Lung (tissue), 12 donors: ENCODE measurements around the gene ZNF77. TPM values are rescaled to one million over a fixed set of nuclear protein-coding genes. Genes with fewer than 3 reads are reported as not detected.

Experiments used
- ATAC-seq: fragments of 200-7000 bp; cut with Tn5 transposase; one replicate; pipeline ENCODE4 v1.9.1; 2020; ENCODE audit warnings: moderate number of reproducible peaks; ENCODE audit not compliant: insufficient read depth, low FRiP score
- DNase-seq, 3 donors: peaks; one replicate each; pipeline ENCODE4 v3.0.0-alpha.2; 2013 to 2017
- H3K27ac ChIP-seq, 2 donors: one replicate each; pipeline ENCODE4 v1.5.1; 2013; ENCODE audit warnings: mild to moderate bottlenecking in 2 of 2, moderate library complexity in 2 of 2, control low read depth in 1 of 2, inconsistent platforms in 1 of 2, low read depth in 1 of 2, low read length in 1 of 2
- H3K27me3 ChIP-seq, 3 donors: one replicate each; pipeline ENCODE4 v1.5.1; 2013; ENCODE audit warnings: low read length in 2 of 3; ENCODE audit not compliant: control insufficient read depth in 3 of 3, insufficient read depth in 3 of 3
- H3K36me3 ChIP-seq, 4 donors: one replicate each; pipeline ENCODE4 v1.5.1; 2013; ENCODE audit warnings: low read length in 4 of 4, mild to moderate bottlenecking in 1 of 4, moderate library complexity in 1 of 4; ENCODE audit not compliant: control insufficient read depth in 4 of 4, insufficient read depth in 4 of 4
- H3K4me1 ChIP-seq, 5 donors: one replicate each; pipeline ENCODE4 v1.5.1; 2013; ENCODE audit warnings: low read length in 5 of 5, mild to moderate bottlenecking in 2 of 5, moderate library complexity in 1 of 5; ENCODE audit not compliant: control insufficient read depth in 5 of 5, insufficient read depth in 5 of 5
- H3K4me3 ChIP-seq: one replicate; pipeline ENCODE4 v1.5.1; 2013; ENCODE audit warnings: mild to moderate bottlenecking, control low read depth, moderate library complexity
- H3K9ac ChIP-seq, 2 donors: one replicate each; pipeline ENCODE4 v1.5.1; 2013; ENCODE audit warnings: low read length in 2 of 2, control low read depth in 1 of 2; ENCODE audit not compliant: insufficient read depth in 1 of 2
- H3K9me3 ChIP-seq, 4 donors: one replicate each; pipeline ENCODE4 v1.5.1; 2013; ENCODE audit warnings: low read length in 3 of 4, mild to moderate bottlenecking in 1 of 4, moderate library complexity in 1 of 4; ENCODE audit not compliant: control insufficient read depth in 4 of 4, insufficient read depth in 3 of 4
- WGBS, 2 donors: extraction: QIAGEN DNeasy Blood & Tissue Kit; methylation state at CpG; one replicate each; pipeline ENCODE4 v1.1.7; 2013; 5-methylcytosine and 5-hydroxymethylcytosine counted together
- polyA plus RNA-seq, 2 donors: library from polyadenylated mRNA; stranded (reverse); fragments of 200-250 nt; gene quantifications; one replicate each; pipeline ENCODE4 v1.2.1, GENCODE V29; 2013
- total RNA-seq, 2 donors: library from RNA; depleted of rRNA in 1 of 2; stranded (reverse); fragments of >200 nt in 1 of 2; gene quantifications; one replicate each; pipeline ENCODE4 v1.2.1, GENCODE V29; 2014 to 2021
- TF ChIP-seq, protein P1 (sequence below): IDR thresholded peaks from 2 replicates; pipeline ENCODE4 v1.5.1; 2012; ENCODE audit warnings: mild to moderate bottlenecking; ENCODE audit errors: control extremely low read depth, extremely low read depth
- donor health status: control.
- donor health status: control.
- donor health status: Bipolar disorder and iron deficiency.
- donor health status: healthy.
- donor health status: DM: yes; HTN: yes; CAD: no.

Gene ZNF77
- total and polyA plus RNA-seq, 4 donors: 3.0 to 6.7 (median 3.2) TPM

DNA sequence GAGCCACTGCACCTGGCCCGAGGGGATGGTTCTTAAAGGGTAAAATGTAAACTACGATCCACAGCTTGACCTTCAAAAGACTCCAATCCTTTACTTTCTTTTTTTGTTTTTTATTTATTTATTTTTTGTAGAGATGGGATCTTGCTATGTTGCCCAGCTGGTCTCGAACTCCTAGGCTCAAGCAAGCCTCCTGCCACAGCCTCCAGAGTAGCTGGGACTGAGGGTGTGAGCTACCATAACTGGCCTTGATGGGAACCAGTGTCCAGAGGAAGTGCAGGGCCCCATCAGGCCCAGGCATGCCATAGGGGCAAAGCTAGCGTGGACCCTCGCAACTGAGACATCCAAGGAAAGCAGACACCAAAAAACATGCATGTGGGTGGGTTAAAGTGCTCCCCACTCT lies 18.4 kb upstream of the ZNF77 start:
- Histone ChIP-seq H3K9me3 (no peaks in the 10 kb centered on the region), H3K9ac (no peak overlapping the region), H3K27ac (no peak overlapping the region), H3K27me3 (no peaks in the 10 kb centered on the region), H3K4me1 (peaks cover 0 to 2% (median under 1%) of the 10 kb centered on the region in 5 donors), H3K36me3 (no peaks in the 10 kb centered on the region), H3K4me3 (no peak overlapping the region)
- TF ChIP-seq, protein P1, sequence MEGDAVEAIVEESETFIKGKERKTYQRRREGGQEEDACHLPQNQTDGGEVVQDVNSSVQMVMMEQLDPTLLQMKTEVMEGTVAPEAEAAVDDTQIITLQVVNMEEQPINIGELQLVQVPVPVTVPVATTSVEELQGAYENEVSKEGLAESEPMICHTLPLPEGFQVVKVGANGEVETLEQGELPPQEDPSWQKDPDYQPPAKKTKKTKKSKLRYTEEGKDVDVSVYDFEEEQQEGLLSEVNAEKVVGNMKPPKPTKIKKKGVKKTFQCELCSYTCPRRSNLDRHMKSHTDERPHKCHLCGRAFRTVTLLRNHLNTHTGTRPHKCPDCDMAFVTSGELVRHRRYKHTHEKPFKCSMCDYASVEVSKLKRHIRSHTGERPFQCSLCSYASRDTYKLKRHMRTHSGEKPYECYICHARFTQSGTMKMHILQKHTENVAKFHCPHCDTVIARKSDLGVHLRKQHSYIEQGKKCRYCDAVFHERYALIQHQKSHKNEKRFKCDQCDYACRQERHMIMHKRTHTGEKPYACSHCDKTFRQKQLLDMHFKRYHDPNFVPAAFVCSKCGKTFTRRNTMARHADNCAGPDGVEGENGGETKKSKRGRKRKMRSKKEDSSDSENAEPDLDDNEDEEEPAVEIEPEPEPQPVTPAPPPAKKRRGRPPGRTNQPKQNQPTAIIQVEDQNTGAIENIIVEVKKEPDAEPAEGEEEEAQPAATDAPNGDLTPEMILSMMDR: no peak
- WGBS, 2 donors: 94 to 95% methylated on average over 5 of the region's 5 CpGs
- ATAC-seq (no peak), DNase-seq (no peak)

DNA sequence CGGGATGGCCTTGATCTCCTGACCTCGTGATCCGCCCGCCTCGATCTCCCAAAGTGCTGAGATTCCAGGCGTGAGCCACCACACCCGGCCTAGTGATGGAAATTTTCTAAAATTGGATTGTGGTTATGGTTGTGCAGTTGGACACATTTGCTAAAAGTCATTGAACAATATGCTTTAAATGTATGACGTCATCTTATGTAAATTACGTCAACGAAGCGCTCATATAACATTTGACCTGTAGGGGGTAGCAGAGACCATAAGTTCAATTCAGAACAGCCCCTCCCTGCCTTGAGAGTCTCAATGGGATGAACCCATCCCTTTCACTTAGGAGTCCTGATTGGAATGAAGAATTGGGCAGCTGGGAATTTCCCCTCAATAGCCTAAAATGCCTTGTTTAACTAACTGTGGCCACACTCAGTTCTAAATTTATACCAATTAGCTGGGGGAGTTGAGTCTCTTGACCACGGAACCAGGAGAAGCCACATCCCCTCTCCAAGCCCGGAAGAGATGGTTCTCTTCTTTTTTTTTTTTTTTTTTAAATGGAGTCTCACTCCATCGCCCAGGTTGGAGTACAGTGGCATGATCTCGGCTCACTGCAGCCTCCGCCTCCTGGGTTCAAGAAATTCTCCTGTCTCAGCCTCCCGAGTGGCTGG lies 17.4 kb upstream of the ZNF77 start:
- H3K9ac ChIP-seq: peak overlapping the region in 1 of 2 donors; percentile 16
- no peaks in the 10 kb centered on the region for H3K36me3 ChIP-seq
- H3K27ac ChIP-seq: no peak overlapping the region
- TF ChIP-seq, protein P1: peak; percentile 96
- no peak overlapping the region for H3K4me3 ChIP-seq
- ATAC-seq (peak; percentile 34), DNase-seq (peak; percentile 82 to 93 (median 91))
- no peaks in the 10 kb centered on the region for H3K4me1 ChIP-seq
- no peaks in the 10 kb centered on the region for H3K27me3 ChIP-seq
- 37 to 38% methylated on average over 17 of the region's 17 CpGs for WGBS, 2 donors
- H3K9me3 ChIP-seq: no peaks in the 10 kb centered on the region

DNA sequence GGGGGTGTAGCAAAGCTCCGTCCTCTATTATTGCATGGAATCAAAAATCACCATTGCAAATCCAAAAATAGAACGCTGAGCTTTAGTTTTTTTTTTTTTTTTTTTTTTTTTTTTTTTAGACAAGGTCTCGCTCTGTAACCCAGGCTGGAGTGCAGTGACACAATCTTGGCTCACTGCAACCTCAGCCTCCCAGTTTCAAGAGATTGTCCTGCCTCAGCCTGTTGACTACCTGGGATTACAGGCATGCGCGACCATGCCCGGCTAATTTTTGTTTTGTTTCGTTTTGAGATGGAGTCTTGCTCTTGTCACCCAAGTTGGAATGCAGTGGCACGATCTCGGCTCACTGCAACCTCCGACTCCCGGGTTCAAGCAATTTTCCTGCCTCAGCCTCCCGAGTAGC lies 15.3 kb upstream of the ZNF77 start:
- no peak for ATAC-seq
- 94% methylated on average over 12 of the region's 12 CpGs for WGBS, 2 donors
- no peaks in the 10 kb centered on the region for H3K36me3 ChIP-seq

More for the DNA sequence above, 15.3 kb upstream of the ZNF77 start:
- H3K9me3 ChIP-seq: no peaks in the 10 kb centered on the region
- H3K4me1 ChIP-seq: no peaks in the 10 kb centered on the region
- no peak for DNase-seq
- no peak overlapping the region for H3K9ac ChIP-seq
- no peak overlapping the region for H3K27ac ChIP-seq
- TF ChIP-seq, protein P1: no peak
- no peak overlapping the region for H3K4me3 ChIP-seq
- H3K27me3 ChIP-seq: no peaks in the 10 kb centered on the region
